Natural killer cell (primary cell): ENCODE results near the gene SKP2. TPM values are rescaled to one million over a fixed set of nuclear protein-coding genes. Genes with fewer than 3 reads are reported as not detected.

Experiments used
- ATAC-seq, 3 donors: fragments of 150-1000 bp in 2 of 3; fragments of 200-7000 bp in 1 of 3; cut with Tn5 transposase; 1 replicate in 1 of 3; 2 replicates in 2 of 3; pipeline ENCODE4 v1.10.0; 2021; ENCODE audit warnings: mild to moderate bottlenecking in 2 of 3, moderate library complexity in 2 of 3
- DNase-seq, 2 donors: peaks; one replicate each; pipeline versions ENCODE4 v3.0.0 to v3.0.0-alpha.2; 2013 to 2021; ENCODE audit warnings: mixed read lengths in 1 of 2
- H3K27ac ChIP-seq: one replicate; pipeline ENCODE4 v1.5.1; 2013; ENCODE audit warnings: mild to moderate bottlenecking, low read length
- H3K27me3 ChIP-seq: one replicate; pipeline ENCODE4 v1.6.1; 2013; ENCODE audit warnings: low read length; ENCODE audit not compliant: control insufficient read depth, insufficient read depth
- H3K36me3 ChIP-seq: one replicate; pipeline ENCODE4 v1.6.1; 2013; ENCODE audit warnings: low read length; ENCODE audit not compliant: control insufficient read depth, insufficient read depth
- H3K4me1 ChIP-seq: one replicate; pipeline ENCODE4 v1.6.1; 2013; ENCODE audit warnings: low read length; ENCODE audit not compliant: control insufficient read depth, insufficient read depth
- H3K4me3 ChIP-seq: one replicate; pipeline ENCODE4 v1.5.1; 2013; ENCODE audit warnings: low read length
- H3K9me3 ChIP-seq: one replicate; pipeline ENCODE4 v1.6.1; 2013; ENCODE audit warnings: low read length; ENCODE audit not compliant: control insufficient read depth, insufficient read depth
- H3K27ac Mint-ChIP-seq, 2 donors: one replicate each; pipeline ENCODE4 v1.8.0; 2022; ENCODE audit warnings: mild to moderate bottlenecking in 2 of 2, mixed read lengths in 2 of 2, moderate library complexity in 1 of 2
- H3K27me3 Mint-ChIP-seq, 2 donors: one replicate each; pipeline ENCODE4 v1.8.0; 2022; ENCODE audit warnings: low read depth in 2 of 2, mixed read lengths in 2 of 2
- H3K36me3 Mint-ChIP-seq: one replicate; pipeline ENCODE4 v1.8.0; 2022; ENCODE audit warnings: mixed read lengths
- H3K4me1 Mint-ChIP-seq, 2 donors: one replicate each; pipeline ENCODE4 v1.8.0; 2022; ENCODE audit warnings: mixed read lengths in 2 of 2
- H3K4me3 Mint-ChIP-seq: one replicate; pipeline ENCODE4 v1.8.0; 2022; ENCODE audit warnings: mild to moderate bottlenecking, moderate library complexity, mixed read lengths
- H3K9me3 Mint-ChIP-seq, 2 donors: one replicate each; pipeline ENCODE4 v1.8.0; 2022; ENCODE audit warnings: mixed read lengths in 2 of 2
- WGBS: methylation state at CpG from one replicate; pipeline ENCODE4 v1.1.7; 2013; ENCODE audit warnings: missing lambda C conversion rate; ENCODE audit not compliant: insufficient coverage; 5-methylcytosine and 5-hydroxymethylcytosine counted together
- intact Hi-C: fragments of 100-400 bp; cut with micrococcal nuclease; formaldehyde crosslinking; loops from one replicate; pipeline ENCODE4 v1.14.2; 2022
- total RNA-seq, 4 donors: library from RNA; stranded (reverse); fragments of 120-200 nt in 1 of 4; gene quantifications; one replicate each; pipeline versions ENCODE4 v1.2.3 to v1.2.4, GENCODE V29; 2013 to 2022
- TF ChIP-seq, protein P1 (sequence below): fragments of 200-600 bp; IDR thresholded peaks from one replicate; pipeline ENCODE4 v1.8.0; 2022; ENCODE audit warnings: antibody characterized with exemption

SKP2 gene
- total RNA-seq, 3 donors from 2014 or later (not counting 1 experiment from before 2014, with no cell fraction given) = 12.0 to 20.5 (median 15.0) TPM

DNA sequence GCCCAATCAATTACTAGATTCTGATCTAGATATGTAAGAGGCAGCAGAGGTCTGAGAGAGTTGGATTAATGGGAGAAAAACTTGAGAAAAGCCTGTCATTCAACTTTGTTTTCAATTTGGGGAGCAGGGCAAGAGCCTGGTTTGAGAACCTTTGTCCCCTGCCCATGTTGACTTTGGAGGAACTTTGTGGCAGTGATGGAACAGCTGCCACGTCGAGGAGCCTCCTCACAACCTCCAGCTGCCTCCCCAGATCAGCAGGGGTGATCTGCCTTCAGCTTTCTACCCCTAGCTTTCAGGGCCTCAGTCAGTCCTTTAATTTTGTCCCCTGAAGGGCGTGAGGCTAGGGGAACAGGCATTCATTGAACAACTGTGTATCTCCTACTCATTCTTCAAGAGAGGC, 8.7 kb downstream of the SKP2 start:
- Mint-ChIP-seq H3K9me3 (no peaks in the 10 kb centered on the region), H3K4me1 (peaks cover 36 to 37% of the 10 kb centered on the region in 2 donors), H3K4me3 (no peak overlapping the region), H3K27me3 (no peaks in the 10 kb centered on the region), H3K36me3 (peaks cover 15% of the 10 kb centered on the region), H3K27ac (no peak overlapping the region)
- ATAC-seq = no peak
- H3K9me3 ChIP-seq = no peaks in the 10 kb centered on the region
- TF ChIP-seq, protein P1, sequence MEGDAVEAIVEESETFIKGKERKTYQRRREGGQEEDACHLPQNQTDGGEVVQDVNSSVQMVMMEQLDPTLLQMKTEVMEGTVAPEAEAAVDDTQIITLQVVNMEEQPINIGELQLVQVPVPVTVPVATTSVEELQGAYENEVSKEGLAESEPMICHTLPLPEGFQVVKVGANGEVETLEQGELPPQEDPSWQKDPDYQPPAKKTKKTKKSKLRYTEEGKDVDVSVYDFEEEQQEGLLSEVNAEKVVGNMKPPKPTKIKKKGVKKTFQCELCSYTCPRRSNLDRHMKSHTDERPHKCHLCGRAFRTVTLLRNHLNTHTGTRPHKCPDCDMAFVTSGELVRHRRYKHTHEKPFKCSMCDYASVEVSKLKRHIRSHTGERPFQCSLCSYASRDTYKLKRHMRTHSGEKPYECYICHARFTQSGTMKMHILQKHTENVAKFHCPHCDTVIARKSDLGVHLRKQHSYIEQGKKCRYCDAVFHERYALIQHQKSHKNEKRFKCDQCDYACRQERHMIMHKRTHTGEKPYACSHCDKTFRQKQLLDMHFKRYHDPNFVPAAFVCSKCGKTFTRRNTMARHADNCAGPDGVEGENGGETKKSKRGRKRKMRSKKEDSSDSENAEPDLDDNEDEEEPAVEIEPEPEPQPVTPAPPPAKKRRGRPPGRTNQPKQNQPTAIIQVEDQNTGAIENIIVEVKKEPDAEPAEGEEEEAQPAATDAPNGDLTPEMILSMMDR = no peak
- peaks cover 41% of the 10 kb centered on the region for H3K36me3 ChIP-seq
- no peak overlapping the region for H3K4me3 ChIP-seq
- intact Hi-C loops = no loop called here
- 97% methylated on average over 3 of the region's 3 CpGs for WGBS
- no peaks in the 10 kb centered on the region for H3K4me1 ChIP-seq
- no peaks in the 10 kb centered on the region for H3K27me3 ChIP-seq
- H3K27ac ChIP-seq = no peak overlapping the region
- DNase-seq = no peak

- Histone ChIP-seq H3K36me3 (peaks cover 43% of the 10 kb centered on the region), H3K9me3 (no peaks in the 10 kb centered on the region), H3K4me3 (no peak overlapping the region), H3K27me3 (no peaks in the 10 kb centered on the region), H3K4me1 (no peaks in the 10 kb centered on the region), H3K27ac (no peak overlapping the region)
- TF ChIP-seq, protein P1 = no peak
- peaks cover 29% of the 10 kb centered on the region in 2 donors for H3K4me1 Mint-ChIP-seq
- ATAC-seq = no peak
- no peak overlapping the region for H3K4me3 Mint-ChIP-seq
- intact Hi-C loops = no loop called here
- peak overlapping the region in 1 of 2 donors; percentile 10 for H3K27ac Mint-ChIP-seq
- H3K9me3 Mint-ChIP-seq = no peaks in the 10 kb centered on the region
- H3K27me3 Mint-ChIP-seq = no peaks in the 10 kb centered on the region
- peaks cover 8% of the 10 kb centered on the region for H3K36me3 Mint-ChIP-seq
- 96% methylated on average over 3 of the region's 4 CpGs for WGBS
- DNase-seq = no peak
Observed at GRCh38 chr5:36161361-36161760, 9.4 kb downstream of the SKP2 start.

DNA sequence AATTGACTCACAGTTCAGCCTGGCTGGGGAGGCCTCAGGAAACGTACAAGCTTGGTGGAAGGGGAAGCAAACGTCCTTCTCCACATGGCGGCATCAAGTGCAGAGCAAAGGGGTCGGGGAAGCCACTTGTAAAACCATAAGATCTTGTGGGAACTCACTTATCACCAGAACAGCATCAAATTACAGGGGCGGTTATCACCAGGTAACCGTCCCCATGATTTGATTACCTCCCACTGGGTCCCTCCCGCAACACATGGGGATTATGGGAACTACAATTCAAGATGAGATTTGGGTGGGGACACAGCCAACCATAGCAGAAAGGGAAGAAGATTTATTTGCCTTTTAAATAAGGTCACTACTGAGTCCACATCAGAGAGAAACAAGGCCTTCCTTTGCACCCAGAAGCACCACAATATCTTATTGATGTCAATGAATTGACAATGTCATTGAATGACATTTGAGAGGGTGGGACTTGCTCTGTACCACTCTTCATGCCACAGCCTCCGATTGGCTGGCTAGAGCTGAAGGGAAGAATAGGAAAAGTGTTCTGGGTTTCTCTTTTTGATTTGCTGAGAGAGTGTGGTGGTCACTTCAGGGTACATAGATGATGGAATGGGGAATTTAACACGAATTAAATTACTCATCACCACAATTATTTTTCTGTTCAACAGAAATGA, 11.0 kb downstream of the SKP2 start:
- H3K9me3 Mint-ChIP-seq = no peaks in the 10 kb centered on the region
- peaks cover 14 to 17% of the 10 kb centered on the region in 2 donors for H3K4me1 Mint-ChIP-seq
- peaks cover 46% of the 10 kb centered on the region for H3K36me3 ChIP-seq
- DNase-seq = no peak
- H3K27me3 Mint-ChIP-seq = no peaks in the 10 kb centered on the region
- no peak overlapping the region for H3K27ac ChIP-seq
- H3K4me3 Mint-ChIP-seq = no peak overlapping the region
- intact Hi-C loops = no loop called here
- no peaks in the 10 kb centered on the region for H3K4me1 ChIP-seq
- no peak overlapping the region for H3K27ac Mint-ChIP-seq
- H3K4me3 ChIP-seq = no peak overlapping the region
- H3K9me3 ChIP-seq = no peaks in the 10 kb centered on the region
- no peak for ATAC-seq
- WGBS = 92% methylated on average over 8 of the region's 9 CpGs
- peaks cover 8% of the 10 kb centered on the region for H3K36me3 Mint-ChIP-seq
- no peaks in the 10 kb centered on the region for H3K27me3 ChIP-seq
- TF ChIP-seq, protein P1 = no peak

GRCh38 chr5:36164461-36164860, 12.6 kb downstream of the SKP2 start:
- TF ChIP-seq, protein P1 = no peak
- intact Hi-C loops = no loop called here
- Histone ChIP-seq H3K4me3 (no peak overlapping the region), H3K27ac (no peak overlapping the region), H3K9me3 (no peaks in the 10 kb centered on the region), H3K4me1 (no peaks in the 10 kb centered on the region), H3K27me3 (no peaks in the 10 kb centered on the region), H3K36me3 (peaks cover 53% of the 10 kb centered on the region)
- H3K27ac Mint-ChIP-seq = no peak overlapping the region
- H3K36me3 Mint-ChIP-seq = peaks cover 8% of the 10 kb centered on the region
- 92% methylated on average over 2 of the region's 4 CpGs for WGBS
- H3K27me3 Mint-ChIP-seq = no peaks in the 10 kb centered on the region
- no peak overlapping the region for H3K4me3 Mint-ChIP-seq
- ATAC-seq (no peak), DNase-seq (no peak)
- peaks cover 4 to 7% of the 10 kb centered on the region in 2 donors for H3K4me1 Mint-ChIP-seq
- no peaks in the 10 kb centered on the region for H3K9me3 Mint-ChIP-seq
